HUES6 (cell line): ENCODE data around the gene XYLT1.

Experiments used
- H3K27ac ChIP-seq: 2 replicates; pipeline ENCODE4 v1.7.0; 2013; ENCODE audit warnings: low read depth, mild to moderate bottlenecking, low read length, inconsistent platforms
- H3K27me3 ChIP-seq: 2 replicates; pipeline ENCODE4 v1.6.1; 2013; ENCODE audit warnings: low read length; ENCODE audit not compliant: control insufficient read depth, insufficient read depth
- H3K36me3 ChIP-seq: 2 replicates; pipeline ENCODE4 v1.6.1; 2013; ENCODE audit warnings: low read length; ENCODE audit not compliant: control insufficient read depth, insufficient read depth
- H3K4me1 ChIP-seq: 2 replicates; pipeline ENCODE4 v1.6.1; 2013; ENCODE audit warnings: low read length; ENCODE audit not compliant: control insufficient read depth, insufficient read depth
- H3K4me3 ChIP-seq: 2 replicates; pipeline ENCODE4 v1.5.1; 2013; ENCODE audit warnings: low read depth, low read length
- H3K9ac ChIP-seq: one replicate; pipeline ENCODE4 v1.6.1; 2013; ENCODE audit warnings: mild to moderate bottlenecking, low read length
- H3K9me3 ChIP-seq: 2 replicates; pipeline ENCODE4 v1.6.1; 2013; ENCODE audit warnings: low read depth, low read length; ENCODE audit not compliant: control insufficient read depth, insufficient read depth

XYLT1 gene

DNA sequence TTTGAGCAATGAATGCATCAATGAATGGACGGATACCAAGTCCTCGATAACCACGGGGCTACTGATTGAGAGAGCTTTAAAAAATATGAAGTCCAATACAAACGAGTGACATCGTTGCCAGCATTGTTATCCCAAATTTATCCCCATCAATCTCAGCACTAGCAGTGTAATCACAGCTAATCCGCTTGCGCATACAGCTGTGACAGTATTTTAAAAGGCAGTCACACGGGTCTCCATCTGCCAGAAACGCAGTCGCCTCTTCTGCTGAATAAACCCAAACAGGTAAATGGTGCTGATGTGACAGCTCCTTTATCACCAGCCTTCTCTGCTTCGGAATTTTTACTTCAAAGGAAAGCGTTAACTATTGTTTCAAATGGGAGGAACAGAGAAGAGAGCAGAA is 311.1 kb downstream of the XYLT1 start:
- Histone ChIP-seq H3K27me3 (no peaks in the 10 kb centered on the region), H3K4me3 (no peak overlapping the region), H3K9me3 (no peaks in the 10 kb centered on the region), H3K27ac (no peak overlapping the region), H3K4me1 (peaks cover 17% of the 10 kb centered on the region; the same call in 1 of the 2 replicates), H3K9ac (no peak overlapping the region), H3K36me3 (no peaks in the 10 kb centered on the region)

DNA sequence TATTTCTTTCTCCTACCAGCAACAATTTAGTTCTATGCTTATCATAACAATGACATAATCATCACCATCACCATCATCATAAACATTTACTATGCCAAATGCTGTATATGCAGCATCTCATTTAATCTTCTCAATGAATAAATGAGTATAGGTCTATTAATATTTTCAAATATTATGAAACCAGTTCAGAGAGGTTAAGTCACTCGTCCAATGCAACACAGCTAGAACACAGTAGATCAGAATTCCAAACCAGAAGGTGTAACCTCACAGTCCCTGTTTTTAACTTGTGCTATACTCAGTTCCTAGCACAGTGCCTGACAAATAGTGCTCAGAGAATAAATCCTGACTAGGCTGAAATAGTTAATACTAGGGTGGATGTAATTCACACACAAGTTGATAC is 314.8 kb downstream of the XYLT1 start:
- Histone ChIP-seq H3K4me1 (peaks cover 9% of the 10 kb centered on the region; the same call in 1 of the 2 replicates), H3K9ac (no peak overlapping the region), H3K9me3 (no peaks in the 10 kb centered on the region), H3K36me3 (no peaks in the 10 kb centered on the region), H3K4me3 (no peak overlapping the region), H3K27me3 (no peaks in the 10 kb centered on the region), H3K27ac (no peak overlapping the region)

DNA sequence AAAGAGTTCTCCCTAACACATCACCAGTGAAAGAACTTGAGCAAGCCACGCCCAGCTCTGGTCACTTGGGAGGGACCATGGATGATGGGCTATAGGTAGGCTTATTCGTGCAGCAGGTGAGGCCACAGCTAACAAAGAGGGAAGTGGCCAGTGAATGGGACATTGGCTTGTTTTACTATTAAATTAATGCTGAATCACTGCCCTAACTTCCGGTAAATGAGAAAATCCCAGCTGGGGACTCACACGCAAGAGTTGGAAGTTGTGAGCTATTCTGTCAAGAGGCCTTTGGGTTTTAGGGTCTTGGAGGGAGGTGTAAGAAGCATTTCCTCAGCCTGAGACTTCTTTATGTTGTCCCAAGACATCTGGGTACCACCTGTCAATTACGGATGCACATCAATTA is 315.3 kb downstream of the XYLT1 start:
- H3K9ac ChIP-seq, result no peak overlapping the region
- no peaks in the 10 kb centered on the region for H3K36me3 ChIP-seq
- H3K4me1 ChIP-seq, result peaks cover 7% of the 10 kb centered on the region; the same call in 1 of the 2 replicates

DNA sequence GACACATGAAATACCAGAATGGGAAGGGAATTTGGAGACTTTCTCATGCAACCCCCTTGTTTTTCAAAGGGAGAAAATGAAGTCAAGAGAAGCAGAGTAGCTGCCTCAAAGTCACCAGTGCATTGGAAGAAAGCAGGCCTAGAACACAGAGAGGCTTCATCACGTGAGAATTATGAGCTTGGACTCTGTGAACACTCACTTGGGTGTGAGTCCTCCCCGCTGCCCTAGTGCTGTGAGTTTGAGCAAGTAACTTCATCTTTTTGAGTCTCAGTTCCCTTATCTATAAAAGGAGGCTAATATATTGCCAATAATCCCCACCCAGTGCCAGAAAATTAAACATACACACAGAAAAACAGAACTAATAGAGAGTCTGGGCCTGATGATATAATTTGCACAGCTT is 315.8 kb downstream of the XYLT1 start:
- H3K9me3 ChIP-seq, result no peaks in the 10 kb centered on the region
- H3K36me3 ChIP-seq, result no peaks in the 10 kb centered on the region
- no peak overlapping the region for H3K4me3 ChIP-seq
- H3K4me1 ChIP-seq, result peaks cover 2% of the 10 kb centered on the region; the same call in 1 of the 2 replicates
- H3K27me3 ChIP-seq, result no peaks in the 10 kb centered on the region
- no peak overlapping the region for H3K27ac ChIP-seq
- no peak overlapping the region for H3K9ac ChIP-seq

More for the DNA sequence above, 315.3 kb downstream of the XYLT1 start:
- Histone ChIP-seq H3K27me3 (no peaks in the 10 kb centered on the region), H3K27ac (no peak overlapping the region), H3K9me3 (no peaks in the 10 kb centered on the region), H3K4me3 (no peak overlapping the region)

DNA sequence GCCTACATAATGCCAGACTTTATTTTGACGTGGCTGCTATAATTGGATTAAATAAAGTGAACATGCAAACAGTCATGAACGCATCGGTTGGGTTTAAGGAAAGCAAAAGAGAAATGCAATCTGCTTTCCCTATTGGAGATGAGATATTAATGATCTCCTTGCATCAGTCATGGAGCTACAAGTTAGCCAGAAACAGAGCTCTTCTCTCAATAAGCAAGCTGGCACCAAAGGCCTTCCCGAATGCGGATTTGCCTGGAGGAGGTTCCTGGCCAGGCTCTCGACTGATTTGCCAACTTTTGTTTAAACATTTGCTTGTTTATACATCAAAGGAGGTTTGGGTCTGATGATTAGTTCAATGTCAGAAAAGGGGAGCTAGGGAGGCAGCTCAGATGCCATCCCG is 318.4 kb downstream of the XYLT1 start:
- Histone ChIP-seq H3K4me3 (no peak overlapping the region), H3K9me3 (no peaks in the 10 kb centered on the region), H3K27ac (no peak overlapping the region), H3K27me3 (no peaks in the 10 kb centered on the region), H3K4me1 (no peaks in the 10 kb centered on the region), H3K36me3 (no peaks in the 10 kb centered on the region), H3K9ac (no peak overlapping the region)

DNA sequence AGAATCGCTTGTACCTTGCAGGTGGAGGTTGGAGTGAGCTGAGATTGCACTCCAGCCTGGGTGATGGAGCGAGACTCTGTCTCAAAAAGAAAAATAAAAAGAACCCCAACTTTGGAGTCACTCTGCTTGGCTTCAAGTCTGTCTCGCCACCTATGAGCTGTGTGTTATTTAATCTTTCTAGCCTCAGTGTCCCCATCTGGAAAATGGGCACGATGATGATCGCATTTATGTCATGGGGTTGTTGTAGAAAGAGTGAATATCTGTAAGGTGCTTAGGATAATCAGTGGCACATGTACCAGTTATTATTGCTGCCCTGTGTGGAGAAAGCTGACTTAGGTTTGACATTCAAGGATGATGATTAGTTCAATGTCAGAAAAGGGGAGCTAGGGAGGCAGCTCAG is 319.4 kb downstream of the XYLT1 start:
- H3K9ac ChIP-seq, result no peak overlapping the region
- no peaks in the 10 kb centered on the region for H3K27me3 ChIP-seq
- no peaks in the 10 kb centered on the region for H3K36me3 ChIP-seq
- no peaks in the 10 kb centered on the region for H3K4me1 ChIP-seq
- no peak overlapping the region for H3K4me3 ChIP-seq
- no peaks in the 10 kb centered on the region for H3K9me3 ChIP-seq
- no peak overlapping the region for H3K27ac ChIP-seq

DNA sequence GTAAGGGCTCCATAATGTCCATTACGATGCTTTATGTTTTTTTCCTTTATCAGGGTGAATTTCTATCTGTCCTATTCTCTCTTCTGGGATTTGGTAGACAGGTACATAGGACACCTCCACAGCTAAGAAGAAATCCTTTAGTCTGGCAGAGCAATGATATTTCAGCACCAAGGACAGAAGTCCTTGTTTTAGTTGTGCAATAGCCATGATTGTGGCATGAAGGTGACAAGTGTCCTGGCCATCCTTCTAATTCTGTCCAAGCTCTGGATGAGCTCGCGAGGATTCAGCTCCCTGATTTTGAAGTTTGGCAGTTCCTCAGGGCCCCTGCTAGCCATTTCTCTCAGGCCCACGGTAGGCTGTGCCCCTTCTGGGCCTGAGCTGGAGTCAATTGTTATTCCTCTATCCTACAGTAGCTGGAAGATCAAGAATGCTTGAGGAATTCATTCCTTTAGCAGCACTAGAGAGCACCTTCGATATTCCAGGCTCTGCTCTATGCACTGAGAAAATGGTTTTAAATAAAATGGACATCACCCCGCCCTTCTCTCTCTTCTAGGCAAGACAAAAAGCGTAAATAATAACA is 320.8 kb downstream of the XYLT1 start:
- no peak overlapping the region for H3K27ac ChIP-seq
- no peak overlapping the region for H3K9ac ChIP-seq
- H3K4me3 ChIP-seq, result no peak overlapping the region
- H3K36me3 ChIP-seq, result no peaks in the 10 kb centered on the region
- no peaks in the 10 kb centered on the region for H3K27me3 ChIP-seq
- H3K9me3 ChIP-seq, result no peaks in the 10 kb centered on the region
- no peaks in the 10 kb centered on the region for H3K4me1 ChIP-seq

DNA sequence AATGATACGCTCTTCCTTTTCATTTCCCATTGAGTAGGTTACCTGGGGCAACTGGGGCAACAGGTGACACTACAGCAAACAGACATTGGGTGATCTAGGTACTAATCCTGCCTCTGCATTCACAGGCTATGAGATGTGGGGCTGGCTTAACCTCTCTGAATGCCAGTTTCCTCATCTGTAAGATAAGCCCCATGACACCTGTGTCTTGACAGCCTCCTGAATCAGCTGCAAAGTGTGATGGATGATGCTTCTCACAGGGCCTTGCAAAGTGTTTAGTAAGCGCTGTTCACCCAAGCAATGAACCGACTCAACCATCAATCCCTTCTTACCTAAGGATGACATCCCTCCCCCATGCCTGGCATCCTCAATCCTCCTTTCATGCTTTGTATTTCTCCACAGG is 322.8 kb downstream of the XYLT1 start:
- H3K27ac ChIP-seq, result no peak overlapping the region
- no peak overlapping the region for H3K9ac ChIP-seq
- H3K27me3 ChIP-seq, result no peaks in the 10 kb centered on the region
- H3K9me3 ChIP-seq, result no peaks in the 10 kb centered on the region
- no peaks in the 10 kb centered on the region for H3K36me3 ChIP-seq
- no peak overlapping the region for H3K4me3 ChIP-seq
- no peaks in the 10 kb centered on the region for H3K4me1 ChIP-seq

DNA sequence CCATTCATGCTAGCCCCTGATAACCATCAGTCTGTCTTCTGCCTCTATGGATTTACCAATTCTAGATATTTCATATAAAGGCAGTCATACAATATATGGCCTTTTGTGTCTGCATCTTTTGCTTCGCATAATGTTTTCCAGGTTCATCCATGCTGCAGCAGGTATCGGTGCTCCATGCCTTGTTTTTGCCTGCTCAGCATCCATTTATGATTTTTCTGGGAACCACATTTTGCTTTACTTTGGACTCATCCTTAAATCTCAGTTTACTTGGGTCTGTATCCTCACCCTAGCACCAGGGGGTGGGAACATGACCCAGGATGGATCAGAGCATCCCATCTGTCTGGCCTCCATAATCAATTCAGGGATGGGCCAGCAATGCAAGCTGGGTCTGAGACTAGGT is 325.7 kb downstream of the XYLT1 start:
- Histone ChIP-seq H3K9me3 (no peaks in the 10 kb centered on the region), H3K27ac (no peak overlapping the region), H3K4me3 (no peak overlapping the region), H3K27me3 (no peaks in the 10 kb centered on the region), H3K4me1 (no peaks in the 10 kb centered on the region), H3K9ac (no peak overlapping the region), H3K36me3 (no peaks in the 10 kb centered on the region)

DNA sequence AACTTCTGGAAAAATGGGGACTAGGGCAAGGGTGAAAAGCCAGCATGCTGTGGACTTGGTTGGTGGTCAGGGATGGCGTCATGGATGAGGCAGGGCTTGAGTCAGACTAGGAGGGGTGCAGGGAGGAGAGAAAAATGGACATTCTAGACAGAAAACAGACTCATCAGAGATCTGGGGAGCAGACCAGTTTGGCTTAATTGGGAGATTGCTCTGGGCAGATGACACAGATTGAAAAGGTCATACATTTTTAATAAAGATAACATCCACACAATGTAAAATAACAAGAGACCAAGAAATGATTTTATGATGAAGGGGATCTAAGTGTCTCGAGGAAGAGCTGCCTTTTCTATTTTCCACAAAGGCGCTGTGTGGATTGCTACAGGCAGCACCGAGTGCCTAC is 326.3 kb downstream of the XYLT1 start:
- H3K4me1 ChIP-seq, result no peaks in the 10 kb centered on the region
- no peaks in the 10 kb centered on the region for H3K36me3 ChIP-seq
- no peaks in the 10 kb centered on the region for H3K27me3 ChIP-seq
- H3K9me3 ChIP-seq, result no peaks in the 10 kb centered on the region
- H3K4me3 ChIP-seq, result no peak overlapping the region
- no peak overlapping the region for H3K9ac ChIP-seq
- H3K27ac ChIP-seq, result no peak overlapping the region

DNA sequence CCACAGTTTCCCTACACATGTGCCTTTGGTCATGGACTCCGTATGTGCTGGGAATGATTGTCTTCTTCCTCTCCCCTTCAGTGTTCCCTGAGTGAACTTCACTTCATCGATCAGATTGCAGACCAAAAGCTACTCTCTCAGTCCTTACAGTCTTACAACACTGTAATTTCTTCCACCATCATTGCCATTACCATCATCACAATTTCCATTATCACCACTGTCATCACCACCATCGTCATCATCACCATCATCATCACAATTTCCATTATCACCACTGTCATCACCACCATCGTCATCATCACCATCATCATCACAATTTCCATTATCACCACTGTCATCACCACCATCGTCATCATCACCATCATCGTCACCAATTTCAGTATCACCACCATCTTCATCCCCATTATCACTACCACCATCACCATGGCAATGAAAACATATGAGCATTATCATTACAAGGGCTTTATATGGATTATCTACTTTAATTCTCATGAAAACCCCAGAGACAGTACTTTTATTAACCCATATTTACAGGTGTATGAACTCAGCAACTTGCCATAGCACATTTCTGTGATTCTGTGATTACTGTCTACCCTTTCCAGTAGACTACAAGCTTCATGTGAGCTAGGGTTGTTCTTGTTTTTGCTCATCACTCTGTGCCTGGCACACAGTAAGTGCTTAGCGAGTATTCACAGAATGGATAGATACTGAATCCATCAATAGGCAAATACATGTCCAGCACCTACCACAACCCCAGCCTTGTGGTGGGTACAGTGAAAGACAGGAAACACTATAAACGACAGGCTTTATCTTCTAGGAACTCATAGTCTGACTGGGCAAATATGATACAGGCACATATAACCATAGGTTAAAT is 327.0 kb downstream of the XYLT1 start:
- H3K27me3 ChIP-seq, result no peaks in the 10 kb centered on the region
- no peaks in the 10 kb centered on the region for H3K4me1 ChIP-seq
- H3K27ac ChIP-seq, result no peak overlapping the region
- H3K9me3 ChIP-seq, result no peaks in the 10 kb centered on the region
- no peak overlapping the region for H3K4me3 ChIP-seq
- no peak overlapping the region for H3K9ac ChIP-seq
- H3K36me3 ChIP-seq, result no peaks in the 10 kb centered on the region
